HepG2 (cell line): ENCODE data around the gene STMN3. TPM values are rescaled to one million over a fixed set of nuclear protein-coding genes. Genes with fewer than 3 reads are reported as not detected.
A peak's percentile ranks its signal among the peaks of the same experiment; 100 is the strongest.

ENCODE experiments used
- ATAC-seq: fragments of 200-7000 bp; cut with Tn5 transposase; 3 replicates; pipeline ENCODE4 v1.9.1; 2020; ENCODE audit warnings: mild to moderate bottlenecking, moderate library complexity
- BruUV-seq: library from RNA; stranded (reverse); fragments of 400-500 nt; replicated peaks from 2 replicates; lab custom pipeline; 2021; lab: Mats Ljungman, UMichigan
- CTCF ChIA-PET: fragments of 300-600 bp; formaldehyde crosslinking; extraction: SDS; loops from one replicate; lab custom pipeline; 2021; ENCODE audit warnings: low total read pairs, inconsistent platforms, low intra/inter-chr PET ratio; lab: Yijun Ruan, JAX
- POLR2A ChIA-PET: fragments of 350-600 bp; sonication (Branson Sonifier 250); formaldehyde crosslinking; loops from one replicate; lab custom pipeline; 2020; ENCODE audit warnings: antibody characterized with exemption, inconsistent platforms; lab: Yijun Ruan, JAX
- DNase-seq: peaks from one replicate; pipeline ENCODE4 v3.0.0-alpha.2; 2015; ENCODE audit warnings: low spot score
- FAIRE-seq: peaks from 3 replicates; lab custom pipeline; 2011; peaks lifted over from hg19 to GRCh38; lab: Jason Lieb, UNC
- H2AFZ ChIP-seq: one replicate; pipeline ENCODE4 v1.6.1; 2011; ENCODE audit warnings: low read length, inconsistent platforms
- H3K27ac ChIP-seq: fragments of 300-600 bp; 3 replicates; pipeline ENCODE4 v1.8.0; 2011; ENCODE audit warnings: mixed run types, mild to moderate bottlenecking, mixed read lengths, low read length, inconsistent platforms; ENCODE audit not compliant: insufficient read depth; ENCODE audit errors: extremely low read length
- H3K27me3 ChIP-seq, 2 experiments: fragments of 200-600 bp in 1 of 2; 2 replicates in 1 of 2; 3 replicates in 1 of 2; pipeline versions ENCODE4 v1.6.0 to v1.8.0; 2011; ENCODE audit warnings: low read length in 2 of 2, mild to moderate bottlenecking in 2 of 2, moderate library complexity in 2 of 2, inconsistent platforms in 1 of 2; ENCODE audit not compliant: insufficient read depth in 2 of 2, control insufficient read depth in 1 of 2
- H3K36me3 ChIP-seq, 2 experiments: fragments of 200-600 bp in 1 of 2; replicated peaks in 1 of 2; 2 replicates in 1 of 2; 3 replicates in 1 of 2; pipeline versions ENCODE4 v1.5.1 to v1.8.0; 2011; ENCODE audit warnings: low read length in 2 of 2, inconsistent platforms in 1 of 2; ENCODE audit not compliant: insufficient read depth in 2 of 2, control insufficient read depth in 1 of 2
- H3K4me1 ChIP-seq: 2 replicates; pipeline ENCODE4 v1.5.1; 2012; ENCODE audit warnings: low read length, inconsistent platforms; ENCODE audit not compliant: insufficient read depth
- H3K4me2 ChIP-seq: 2 replicates; pipeline ENCODE4 v1.6.0; 2011; ENCODE audit warnings: low read depth, low read length, inconsistent platforms
- H3K4me3 ChIP-seq, 3 experiments: fragments of 200-600 bp in 1 of 3; sonication (generic), shearing (Covaris generic) in 1 of 3; replicated peaks in 1 of 3; 2 replicates each; pipeline ENCODE4 v1.5.1; 2011 to 2016; ENCODE audit warnings: low read length in 3 of 3, inconsistent platforms in 2 of 3, low read depth in 2 of 3, mild to moderate bottlenecking in 2 of 3, control low read depth in 1 of 3, mixed read lengths in 1 of 3; ENCODE audit not compliant: insufficient read depth in 1 of 3
- H3K79me2 ChIP-seq: one replicate; pipeline ENCODE4 v1.6.1; 2011; ENCODE audit warnings: low read length, inconsistent platforms; ENCODE audit not compliant: insufficient read depth
- H3K9ac ChIP-seq: 2 replicates; pipeline ENCODE4 v1.6.0; 2011; ENCODE audit warnings: mild to moderate bottlenecking, low read depth, low read length, inconsistent platforms; ENCODE audit not compliant: insufficient read depth
- H3K9me3 ChIP-seq: 2 replicates; pipeline ENCODE4 v1.5.1; 2012; ENCODE audit warnings: mild to moderate bottlenecking, low read length
- H4K20me1 ChIP-seq: 2 replicates; pipeline ENCODE4 v1.6.0; 2011; ENCODE audit warnings: inconsistent platforms, mild to moderate bottlenecking, low read length, moderate library complexity; ENCODE audit not compliant: insufficient read depth
- AGO2 ChIP-seq: fragments of 200-400 bp; formaldehyde crosslinking; optimal IDR thresholded peaks from 2 replicates; pipeline ENCODE3; 2017; ENCODE audit warnings: mild to moderate bottlenecking, low read depth, low read length, moderate library complexity
- ARHGAP35 ChIP-seq: sonication (generic); formaldehyde crosslinking; IDR thresholded peaks from 2 replicates; pipeline ENCODE4 v1.9.0; 2022; ENCODE audit warnings: mild to moderate bottlenecking, inconsistent platforms, moderate library complexity, missing genetic modification reagents, borderline replicate concordance
- CBFB ChIP-seq: sonication (generic); formaldehyde crosslinking; IDR thresholded peaks from 2 replicates; pipeline ENCODE4 v1.4.0; 2020; ENCODE audit warnings: missing genetic modification reagents
- EEA1 ChIP-seq: sonication (generic); formaldehyde crosslinking; IDR thresholded peaks from 2 replicates; pipeline ENCODE4 v1.5.1; 2020; ENCODE audit warnings: mild to moderate bottlenecking, missing genetic modification reagents, borderline replicate concordance
- GRHL1 ChIP-seq: sonication (generic); formaldehyde crosslinking; conservative IDR thresholded peaks from 2 replicates; pipeline ENCODE4 v1.8.0; 2022; ENCODE audit warnings: missing genetic modification reagents
- GTF2F1 ChIP-seq: fragments of 150-350 bp; IDR thresholded peaks from 2 replicates; pipeline ENCODE4 v1.6.1; 2014; ENCODE audit warnings: low read length
- HDAC2 ChIP-seq: sonication (generic); formaldehyde crosslinking; IDR thresholded peaks from 2 replicates; pipeline ENCODE4 v1.4.0; 2020; ENCODE audit warnings: missing genetic modification reagents
- HIVEP1 ChIP-seq: sonication (generic); formaldehyde crosslinking; IDR thresholded peaks from 2 replicates; pipeline ENCODE4 v1.4.0; 2020; ENCODE audit warnings: mild to moderate bottlenecking, missing genetic modification reagents
- JARID2 ChIP-seq: sonication (generic); formaldehyde crosslinking; IDR thresholded peaks from 2 replicates; pipeline ENCODE4 v1.8.1; 2023; ENCODE audit warnings: missing genetic modification reagents, inconsistent platforms; ENCODE audit not compliant: insufficient replicate concordance
- MAX ChIP-seq: IDR thresholded peaks from 2 replicates; pipeline ENCODE4 v1.6.1; 2012; ENCODE audit warnings: inconsistent platforms
- MED1 ChIP-seq: sonication (generic); formaldehyde crosslinking; IDR thresholded peaks from 2 replicates; pipeline ENCODE4 v1.4.0; 2020; ENCODE audit warnings: missing genetic modification reagents
- NFE2L1 ChIP-seq: sonication (generic); formaldehyde crosslinking; IDR thresholded peaks from 2 replicates; pipeline ENCODE4 v1.4.0; 2020; ENCODE audit warnings: missing genetic modification reagents, mild to moderate bottlenecking, borderline replicate concordance
- ZBTB26 ChIP-seq: IDR thresholded peaks from 2 replicates; pipeline ENCODE4 v1.6.1; 2016; ENCODE audit warnings: missing compliant biosample characterization, missing genetic modification reagents, borderline replicate concordance
- ZFP62 ChIP-seq: sonication (generic); formaldehyde crosslinking; IDR thresholded peaks from 2 replicates; pipeline ENCODE4 v1.4.0; 2020; ENCODE audit warnings: missing genetic modification reagents
- ZNF230 ChIP-seq: sonication (generic); formaldehyde crosslinking; IDR thresholded peaks from 2 replicates; pipeline ENCODE4 v1.4.0; 2020; ENCODE audit warnings: mild to moderate bottlenecking, missing genetic modification reagents
- ZNF441 ChIP-seq: sonication (generic); formaldehyde crosslinking; IDR thresholded peaks from 2 replicates; pipeline ENCODE4 v1.7.0; 2021; ENCODE audit warnings: missing genetic modification reagents, borderline replicate concordance
- ZNF563 ChIP-seq: sonication (generic); formaldehyde crosslinking; IDR thresholded peaks from 2 replicates; pipeline ENCODE4 v1.8.0; 2022; ENCODE audit warnings: mild to moderate bottlenecking, moderate library complexity, missing genetic modification reagents
- ZNF713 ChIP-seq: sonication (generic); formaldehyde crosslinking; IDR thresholded peaks from 2 replicates; pipeline ENCODE4 v1.4.0; 2020; ENCODE audit warnings: mild to moderate bottlenecking, missing genetic modification reagents
- WGBS: methylation state at CpG from one replicate; pipeline ENCODE4 v1.1.6; 2017; ENCODE audit warnings: low lambda C conversion rate; 5-methylcytosine and 5-hydroxymethylcytosine counted together
- in situ Hi-C: cut with HindIII; loops from 2 replicates; pipeline ENCODE4 v1.10.0; 2017; ENCODE audit warnings: low pct_unique_long_range_greater_than_20kb; ENCODE audit not compliant: extremely low pct_ligation_motif_present
- intact Hi-C: fragments of 100-400 bp; cut with micrococcal nuclease; formaldehyde crosslinking; loops from one replicate; pipeline ENCODE4 v1.10.0; 2022; ENCODE audit not compliant: unreplicated experiment
- polyA plus RNA-seq, 8 experiments: library from polyadenylated mRNA; depleted of rRNA in 3 of 8; stranded (reverse) in 7 of 8; unstranded in 1 of 8; fragments of >200 nt; fragmentation: Illumina TruSeq in 4 of 8; extraction: Trizol in 4 of 8; gene quantifications; 2 replicates each; pipeline versions ENCODE4 v1.2.1 to v1.2.3, GENCODE V29; 2011 to 2016; ENCODE audit warnings: low read depth in 4 of 8, missing spikeins in 1 of 8, mixed read lengths in 1 of 8; ENCODE audit not compliant: insufficient read depth in 1 of 8
- total RNA-seq, 5 experiments: library from RNA; depleted of rRNA; stranded (reverse); fragments of >200 nt; fragmentation: Illumina TruSeq; extraction: Trizol; gene quantifications; 2 replicates each; pipeline ENCODE4 v1.2.3, GENCODE V29; 2016; ENCODE audit warnings: low read depth in 1 of 5
- TF ChIP-seq, protein P1 (sequence below): IDR thresholded peaks from 2 replicates; pipeline ENCODE4 v1.6.1; 2016
- TF ChIP-seq, protein P2 (sequence below): sonication (generic); formaldehyde crosslinking; IDR thresholded peaks from 2 replicates; pipeline ENCODE4 v1.4.0; 2020; ENCODE audit warnings: missing genetic modification reagents

The STMN3 gene
- total and polyA plus RNA-seq, 2 of the 13 experiments (the other 11 are each of a cell fraction or from before 2014, with no cell fraction given) = 21.0 to 48.3 TPM

- WGBS = 51% methylated on average over 28 of the region's 29 CpGs
- Histone ChIP-seq H3K4me3 (peak overlapping the region; percentile 49 to 81 (median 63)), H3K4me2 (peak overlapping the region; percentile 96), H3K36me3 (no peaks in the 10 kb centered on the region; a peak in 1 of 5 replicates), H3K4me1 (peaks cover 15% of the 10 kb centered on the region), H3K27ac (peak overlapping the region; percentile 56), H3K79me2 (no peaks in the 10 kb centered on the region), H3K9ac (peak overlapping the region; percentile 68), H2AFZ (no peak overlapping the region), H3K27me3 (no peaks in the 10 kb centered on the region), H3K9me3 (no peaks in the 10 kb centered on the region), H4K20me1 (no peaks in the 10 kb centered on the region)
- POLR2A ChIA-PET = interaction anchor here (0.5 to 3.3 kb wide), 17 partner anchors 9 to 426 kb away, joined by 3 to 58 read pairs (median 6); partner anchors contain the start of genes GMEB2, RTEL1, SLC2A4RG and STMN3
- no peak for FAIRE-seq
- no peak for DNase-seq
- BruUV-seq = no TSS peak
- in situ Hi-C loops (no loop called here), intact Hi-C loops (no loop called here)
- peak; percentile 1; the same call in 2 of the 3 replicates for ATAC-seq
- CTCF ChIA-PET = no interaction called here
- TF ChIP-seq ZNF563 (CRISPR knock-in tag) (0 out of 2 replicates have a peak, but pooled peaks have one; percentile 46), HIVEP1 (CRISPR knock-in tag) (peak; percentile 41; the same call in 1 of the 2 replicates), ZNF713 (CRISPR knock-in tag) (no peak), HDAC2 (CRISPR knock-in tag) (no peak), JARID2 (CRISPR knock-in tag) (no peak), MAX (no peak), EEA1 (0 out of 2 replicates have a peak, but pooled peaks have one; percentile 22), ZNF230 (CRISPR knock-in tag) (no peak), ZBTB26 (CRISPR knock-in tag) (no peak; the same call in 1 of the 2 replicates), MED1 (CRISPR knock-in tag) (no peak), ZFP62 (CRISPR knock-in tag) (no peak), CBFB (no peak), NFE2L1 (CRISPR knock-in tag) (no peak), AGO2 (peak; percentile 69), ZNF441 (CRISPR knock-in tag) (no peak), ARHGAP35 (no peak), GRHL1 (CRISPR knock-in tag) (no peak), GTF2F1 (no peak)
- TF ChIP-seq, protein P1, sequence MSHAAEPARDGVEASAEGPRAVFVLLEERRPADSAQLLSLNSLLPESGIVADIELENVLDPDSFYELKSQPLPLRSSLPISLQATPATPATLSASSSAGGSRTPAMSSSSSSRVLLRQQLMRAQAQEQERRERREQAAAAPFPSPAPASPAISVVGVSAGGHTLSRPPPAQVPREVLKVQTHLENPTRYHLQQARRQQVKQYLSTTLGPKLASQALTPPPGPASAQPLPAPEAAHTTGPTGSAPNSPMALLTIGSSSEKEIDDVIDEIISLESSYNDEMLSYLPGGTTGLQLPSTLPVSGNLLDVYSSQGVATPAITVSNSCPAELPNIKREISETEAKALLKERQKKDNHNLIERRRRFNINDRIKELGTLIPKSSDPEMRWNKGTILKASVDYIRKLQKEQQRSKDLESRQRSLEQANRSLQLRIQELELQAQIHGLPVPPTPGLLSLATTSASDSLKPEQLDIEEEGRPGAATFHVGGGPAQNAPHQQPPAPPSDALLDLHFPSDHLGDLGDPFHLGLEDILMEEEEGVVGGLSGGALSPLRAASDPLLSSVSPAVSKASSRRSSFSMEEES = no peak
- TF ChIP-seq, protein P2, sequence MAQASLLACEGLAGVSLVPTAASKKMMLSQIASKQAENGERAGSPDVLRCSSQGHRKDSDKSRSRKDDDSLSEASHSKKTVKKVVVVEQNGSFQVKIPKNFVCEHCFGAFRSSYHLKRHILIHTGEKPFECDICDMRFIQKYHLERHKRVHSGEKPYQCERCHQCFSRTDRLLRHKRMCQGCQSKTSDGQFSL (CRISPR knock-in tag) = peak; percentile 20; the same call in 1 of the 2 replicates
These were observed 10.5 kb downstream of the STMN3 start for GRCh38 chr20:63642527-63643247.
